Measurements from ENCODE around the gene SNRNP70.

GRCh38 chr19:49155005-49155819, 70.0 kb downstream of the SNRNP70 start, which contains the start of gene HRC:
- TF ChIP-seq EZH2 (IDR thresholded peaks at IDR 0.05) (no peak), POLR2AphosphoS5 (IDR thresholded peaks at IDR 0.05; ENCODE audit: borderline replicate concordance, low read depth, low read length) (no peak)
